Measurements from ENCODE around the gene ID4. TPM values are rescaled to one million over a fixed set of nuclear protein-coding genes. Genes with fewer than 3 reads are reported as not detected.

ID4 gene
- total and polyA plus RNA-seq, 11 donors = 1.5 to 29.6 (median 2.9) TPM

GRCh38 chr6:19839237-19839546, 2.0 kb downstream of the ID4 start:
- intact Hi-C loops (cut with DNase I) = no loop called here
- Histone ChIP-seq H3K4me3 (peak overlapping the region; percentile 57 to 84 (median 62)), H3K27ac (peak overlapping the region in 5 of 12 donors; percentile 59 to 89 (median 87)), H3K4me1 (peaks cover 0 to 19% (median 7%) of the 10 kb centered on the region in 12 donors), H3K9me3 (no peaks in the 10 kb centered on the region), H3K36me3 (no peaks in the 10 kb centered on the region), H3K27me3 (peaks cover 0 to 67% (median 9%) of the 10 kb centered on the region in 9 donors)
- ATAC-seq (no peak), DNase-seq (no peak)
- WGBS, 4 donors = 21 to 30% (median 26%) methylated on average over 7 of the region's 7 CpGs
- TF ChIP-seq POLR2A (IDR thresholded peaks at IDR 0.05) = no peak
- TF ChIP-seq, protein P1, sequence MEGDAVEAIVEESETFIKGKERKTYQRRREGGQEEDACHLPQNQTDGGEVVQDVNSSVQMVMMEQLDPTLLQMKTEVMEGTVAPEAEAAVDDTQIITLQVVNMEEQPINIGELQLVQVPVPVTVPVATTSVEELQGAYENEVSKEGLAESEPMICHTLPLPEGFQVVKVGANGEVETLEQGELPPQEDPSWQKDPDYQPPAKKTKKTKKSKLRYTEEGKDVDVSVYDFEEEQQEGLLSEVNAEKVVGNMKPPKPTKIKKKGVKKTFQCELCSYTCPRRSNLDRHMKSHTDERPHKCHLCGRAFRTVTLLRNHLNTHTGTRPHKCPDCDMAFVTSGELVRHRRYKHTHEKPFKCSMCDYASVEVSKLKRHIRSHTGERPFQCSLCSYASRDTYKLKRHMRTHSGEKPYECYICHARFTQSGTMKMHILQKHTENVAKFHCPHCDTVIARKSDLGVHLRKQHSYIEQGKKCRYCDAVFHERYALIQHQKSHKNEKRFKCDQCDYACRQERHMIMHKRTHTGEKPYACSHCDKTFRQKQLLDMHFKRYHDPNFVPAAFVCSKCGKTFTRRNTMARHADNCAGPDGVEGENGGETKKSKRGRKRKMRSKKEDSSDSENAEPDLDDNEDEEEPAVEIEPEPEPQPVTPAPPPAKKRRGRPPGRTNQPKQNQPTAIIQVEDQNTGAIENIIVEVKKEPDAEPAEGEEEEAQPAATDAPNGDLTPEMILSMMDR (IDR thresholded peaks at IDR 0.05) = no peak

- no peak for DNase-seq
- intact Hi-C loops (cut with DNase I) = no loop called here
- Histone ChIP-seq H3K36me3 (no peaks in the 10 kb centered on the region), H3K4me1 (peaks cover 0 to 19% (median 7%) of the 10 kb centered on the region in 12 donors), H3K27me3 (peaks cover 0 to 67% (median 9%) of the 10 kb centered on the region in 9 donors), H3K27ac (no peak overlapping the region), H3K4me3 (peak overlapping the region in 9 of 12 donors; percentile 58 to 84 (median 66)), H3K9me3 (no peaks in the 10 kb centered on the region)
- no peak for ATAC-seq
- 68 to 82% (median 72%) methylated on average over 1 of the region's 1 CpG for WGBS, 4 donors
- no peak for TF ChIP-seq POLR2A (IDR thresholded peaks at IDR 0.05)
- TF ChIP-seq, protein P1 (IDR thresholded peaks at IDR 0.05) = no peak
Measured at GRCh38 chr6:19839788-19840187, 2.6 kb downstream of the ID4 start.

- Histone ChIP-seq H3K4me1 (peaks cover 0 to 19% (median 7%) of the 10 kb centered on the region in 12 donors), H3K9me3 (no peaks in the 10 kb centered on the region), H3K27ac (no peak overlapping the region), H3K36me3 (no peaks in the 10 kb centered on the region), H3K4me3 (peak overlapping the region in 2 of 12 donors; percentile 83 to 84), H3K27me3 (peaks cover 0 to 58% (median 9%) of the 10 kb centered on the region in 9 donors)
- TF ChIP-seq, protein P1 (IDR thresholded peaks at IDR 0.05) = no peak
- TF ChIP-seq POLR2A (IDR thresholded peaks at IDR 0.05) = no peak
- DNase-seq (no peak), ATAC-seq (no peak)
- intact Hi-C loops (cut with DNase I) = no loop called here
- WGBS, 4 donors = 65 to 79% (median 74%) methylated on average over 3 of the region's 3 CpGs
Measured at GRCh38 chr6:19841181-19841580, 4.0 kb downstream of the ID4 start.

- TF ChIP-seq POLR2A (IDR thresholded peaks at IDR 0.05) = no peak
- TF ChIP-seq, protein P1 (IDR thresholded peaks at IDR 0.05) = no peak
- Histone ChIP-seq H3K4me3 (peak overlapping the region in 2 of 12 donors; percentile 83 to 84), H3K27me3 (peaks cover 0 to 51% (median 9%) of the 10 kb centered on the region in 9 donors), H3K27ac (no peak overlapping the region), H3K9me3 (no peaks in the 10 kb centered on the region), H3K4me1 (peaks cover 0 to 19% (median 7%) of the 10 kb centered on the region in 12 donors), H3K36me3 (no peaks in the 10 kb centered on the region)
- ATAC-seq (no peak), DNase-seq (no peak)
- intact Hi-C loops (cut with DNase I) = no loop called here
- WGBS, 4 donors = 46 to 59% (median 54%) methylated on average over 4 of the region's 4 CpGs
Measured at GRCh38 chr6:19842030-19842615, 5.0 kb downstream of the ID4 start.

Measured in heart left ventricle (tissue), 16 donors.